ENCODE results near the gene ARHGAP4. TPM values are rescaled to one million over a fixed set of nuclear protein-coding genes. Genes with fewer than 3 reads are reported as not detected.

ARHGAP4 gene
- total and polyA plus RNA-seq, 2 donors (not counting 1 experiment from before 2014, with no cell fraction given): 0.51 to 1.5 TPM

- TF ChIP-seq CTCF (conservative IDR thresholded peaks at IDR 0.05 in 1 of 2, IDR thresholded peaks at IDR 0.05 in 1 of 2; ENCODE audit: low read depth in 1 of 2, low read length in 2 of 2): no peak
- no peak for TF ChIP-seq EZH2 (IDR thresholded peaks at IDR 0.05; ENCODE audit: low read length, missing control alignments)
- Histone ChIP-seq H3K27ac (ENCODE audit: insufficient read depth, low read length) (peak overlapping the region; percentile 14), H3K36me3 (ENCODE audit: control insufficient read depth, insufficient read depth, low read length) (no peaks in the 10 kb centered on the region), H2AFZ (ENCODE audit: low read length) (no peak overlapping the region), H4K20me1 (ENCODE audit: control insufficient read depth, extremely low read depth, insufficient read depth, low read length) (no peaks in the 10 kb centered on the region), H3K4me2 (ENCODE audit: extremely low read depth, insufficient read depth, low read length) (peak overlapping the region; percentile 87), H3K4me3 (replicated peaks in 1 of 4; ENCODE audit: control extremely low read depth in 1 of 4, insufficient read depth in 1 of 4, low read depth in 3 of 4, low read length in 4 of 4) (peak overlapping the region; percentile 57 to 81 (median 61)), H3K4me1 (ENCODE audit: control insufficient read depth, extremely low read depth, insufficient read depth, low read length) (peaks cover 21% of the 10 kb centered on the region), H3K27me3 (ENCODE audit: control insufficient read depth, insufficient read depth, low read length) (no peaks in the 10 kb centered on the region), H3K9me3 (ENCODE audit: control insufficient read depth, insufficient read depth, low read depth, low read length) (no peaks in the 10 kb centered on the region), H3K9ac (ENCODE audit: insufficient read depth, low read length) (peak overlapping the region; percentile 30), H3K79me2 (ENCODE audit: control insufficient read depth, insufficient read depth, low read length) (peaks cover 69% of the 10 kb centered on the region)
- DNase-seq (ENCODE audit: low read depth in 2 of 2): peak; percentile 46 to 64
Measured at GRCh38 chrX:153969904-153970356, 43.9 kb upstream of the ARHGAP4 start.

GRCh38 chrX:153969125-153969903 is 43.2 kb upstream of the ARHGAP4 start:
- H3K79me2 ChIP-seq (ENCODE audit: control insufficient read depth, insufficient read depth, low read length): peaks cover 71% of the 10 kb centered on the region
- H3K36me3 ChIP-seq (ENCODE audit: control insufficient read depth, insufficient read depth, low read length): no peaks in the 10 kb centered on the region
- peak overlapping the region; percentile 30 for H3K9ac ChIP-seq (ENCODE audit: insufficient read depth, low read length)
- H3K4me2 ChIP-seq (ENCODE audit: extremely low read depth, insufficient read depth, low read length): peak overlapping the region; percentile 87
- H3K9me3 ChIP-seq (ENCODE audit: control insufficient read depth, insufficient read depth, low read depth, low read length): no peaks in the 10 kb centered on the region
- H3K27me3 ChIP-seq (ENCODE audit: control insufficient read depth, insufficient read depth, low read length): no peaks in the 10 kb centered on the region
- TF ChIP-seq EZH2 (IDR thresholded peaks at IDR 0.05; ENCODE audit: low read length, missing control alignments): no peak
- TF ChIP-seq CTCF (conservative IDR thresholded peaks at IDR 0.05 in 1 of 2, IDR thresholded peaks at IDR 0.05 in 1 of 2; ENCODE audit: low read depth in 1 of 2, low read length in 2 of 2): no peak
- peak overlapping the region; percentile 57 to 81 (median 61) for H3K4me3 ChIP-seq (replicated peaks in 1 of 4; ENCODE audit: control extremely low read depth in 1 of 4, insufficient read depth in 1 of 4, low read depth in 3 of 4, low read length in 4 of 4)
- no peaks in the 10 kb centered on the region for H4K20me1 ChIP-seq (ENCODE audit: control insufficient read depth, extremely low read depth, insufficient read depth, low read length)
- H3K27ac ChIP-seq (ENCODE audit: insufficient read depth, low read length): peak overlapping the region; percentile 14
- H3K4me1 ChIP-seq (ENCODE audit: control insufficient read depth, extremely low read depth, insufficient read depth, low read length): peaks cover 20% of the 10 kb centered on the region
- DNase-seq (ENCODE audit: low read depth in 2 of 2): no peak
- no peak overlapping the region for H2AFZ ChIP-seq (ENCODE audit: low read length)

- Histone ChIP-seq H3K27ac (ENCODE audit: insufficient read depth, low read length) (no peak overlapping the region), H3K4me2 (ENCODE audit: extremely low read depth, insufficient read depth, low read length) (peak overlapping the region; percentile 87), H3K36me3 (ENCODE audit: control insufficient read depth, insufficient read depth, low read length) (no peaks in the 10 kb centered on the region), H3K4me1 (ENCODE audit: control insufficient read depth, extremely low read depth, insufficient read depth, low read length) (peaks cover 17% of the 10 kb centered on the region), H3K27me3 (ENCODE audit: control insufficient read depth, insufficient read depth, low read length) (no peaks in the 10 kb centered on the region), H2AFZ (ENCODE audit: low read length) (no peak overlapping the region), H4K20me1 (ENCODE audit: control insufficient read depth, extremely low read depth, insufficient read depth, low read length) (no peaks in the 10 kb centered on the region), H3K9me3 (ENCODE audit: control insufficient read depth, insufficient read depth, low read depth, low read length) (no peaks in the 10 kb centered on the region), H3K9ac (ENCODE audit: insufficient read depth, low read length) (peak overlapping the region; percentile 30), H3K4me3 (replicated peaks in 1 of 4; ENCODE audit: control extremely low read depth in 1 of 4, insufficient read depth in 1 of 4, low read depth in 3 of 4, low read length in 4 of 4) (peak overlapping the region; percentile 57 to 81 (median 61)), H3K79me2 (ENCODE audit: control insufficient read depth, insufficient read depth, low read length) (peaks cover 71% of the 10 kb centered on the region)
- DNase-seq (ENCODE audit: low read depth in 2 of 2): peak in 1 of 2 donors; percentile 29
- TF ChIP-seq CTCF (conservative IDR thresholded peaks at IDR 0.05 in 1 of 2, IDR thresholded peaks at IDR 0.05 in 1 of 2; ENCODE audit: low read depth in 1 of 2, low read length in 2 of 2) (no peak), EZH2 (IDR thresholded peaks at IDR 0.05; ENCODE audit: low read length, missing control alignments) (no peak)
Measured at GRCh38 chrX:153968754-153969124, 42.7 kb upstream of the ARHGAP4 start.

Data from fibroblast of lung (primary cell).